Keratinocyte (primary cell): ENCODE measurements around the gene LANCL1.

Source experiments
- CTCF ChIP-seq, 3 experiments: IDR thresholded peaks in 1 of 3; conservative IDR thresholded peaks in 1 of 3; optimal IDR thresholded peaks in 1 of 3; 2 replicates in 2 of 3; 3 replicates in 1 of 3; pipeline versions ENCODE3 to v1.5.1; 2011; ENCODE audit warnings: low read length in 3 of 3, mild to moderate bottlenecking in 3 of 3, moderate library complexity in 2 of 3, control low read depth in 1 of 3, inconsistent platforms in 1 of 3; ENCODE audit not compliant: insufficient read depth in 2 of 3; ENCODE audit errors: extremely low read depth in 1 of 3
- EZH2 ChIP-seq: IDR thresholded peaks from one replicate; pipeline ENCODE4 v1.6.1; 2012; ENCODE audit warnings: inconsistent platforms, mild to moderate bottlenecking, low read length, moderate library complexity

GRCh38 chr2:210481601-210482175 is 5.1 kb upstream of the LANCL1 start:
- TF ChIP-seq CTCF (optimal IDR thresholded peaks at IDR 0.05 in 1 of 3, IDR thresholded peaks at IDR 0.05 in 1 of 3, conservative IDR thresholded peaks at IDR 0.05 in 1 of 3; ENCODE audit: extremely low read depth in 1 of 3, insufficient read depth in 2 of 3, low read length in 3 of 3) (no peak), EZH2 (no peak)
